OCI-LY3 (cell line): ENCODE results near the gene KANSL1.

Source experiments
- H2AFZ ChIP-seq: fragments of 200-600, 300-600 bp; shearing (Covaris generic); 2 replicates; pipeline ENCODE4 v1.6.0; 2014; ENCODE audit warnings: antibody characterized with exemption, low read depth, low read length
- H3K27ac ChIP-seq: fragments of 200-600, 300-600 bp; sonication (generic); 2 replicates; pipeline ENCODE4 v1.5.1; 2014; ENCODE audit warnings: mild to moderate bottlenecking, low read length, moderate library complexity, mixed read lengths
- H3K27me3 ChIP-seq: fragments of 200-600, 300-600 bp; sonication (generic); 2 replicates; pipeline ENCODE4 v1.6.1; 2014; ENCODE audit warnings: low read depth, low read length, mixed read lengths
- H3K36me3 ChIP-seq: fragments of 200-600, 300-600 bp; sonication (generic); replicated peaks from 2 replicates; pipeline ENCODE3; 2014; ENCODE audit warnings: low read depth, low read length, mixed read lengths
- H3K4me1 ChIP-seq: fragments of 300-600, 200-600 bp; sonication (generic); 2 replicates; pipeline ENCODE4 v1.6.1; 2014; ENCODE audit warnings: low read length, mixed read lengths
- H3K4me2 ChIP-seq: fragments of 200-600, 300-600 bp; sonication (generic); 2 replicates; pipeline ENCODE4 v1.6.1; 2014; ENCODE audit warnings: low read length, mixed read lengths
- H3K4me3 ChIP-seq: fragments of 300-600, 200-600 bp; sonication (generic); 2 replicates; pipeline ENCODE4 v1.5.1; 2014; ENCODE audit warnings: antibody characterized with exemption, mild to moderate bottlenecking, low read length, moderate library complexity
- H3K79me2 ChIP-seq: fragments of 300-600, 200-600 bp; shearing (Covaris generic); 2 replicates; pipeline ENCODE4 v1.6.1; 2014; ENCODE audit warnings: mild to moderate bottlenecking, low read length, mixed read lengths
- H3K9ac ChIP-seq: fragments of 300-600, 200-600 bp; shearing (Covaris generic); 2 replicates; pipeline ENCODE4 v1.6.0; 2014; ENCODE audit warnings: mild to moderate bottlenecking, low read length, moderate library complexity
- H3K9me3 ChIP-seq: fragments of 200-600, 300-600 bp; shearing (Covaris generic); 2 replicates; pipeline ENCODE4 v1.6.1; 2014; ENCODE audit warnings: low read length, mixed read lengths; ENCODE audit not compliant: insufficient read depth
- H4K20me1 ChIP-seq: fragments of 200-600, 300-600 bp; sonication (generic); 2 replicates; pipeline ENCODE4 v1.6.1; 2016; ENCODE audit warnings: low read length, mixed read lengths; ENCODE audit not compliant: insufficient read depth
- EZH2phosphoT487 ChIP-seq: fragments of 200-600 bp; shearing (Covaris generic); IDR thresholded peaks from 2 replicates; pipeline ENCODE4 v1.6.1; 2018; ENCODE audit warnings: antibody characterized with exemption, mixed run types, low read depth
- TF ChIP-seq, protein P1 (sequence below): fragments of 200-600, 300-600 bp; sonication (generic); IDR thresholded peaks from 2 replicates; pipeline ENCODE4 v1.5.1; 2014; ENCODE audit warnings: antibody characterized with exemption, low read length, low read depth

KANSL1 gene

DNA sequence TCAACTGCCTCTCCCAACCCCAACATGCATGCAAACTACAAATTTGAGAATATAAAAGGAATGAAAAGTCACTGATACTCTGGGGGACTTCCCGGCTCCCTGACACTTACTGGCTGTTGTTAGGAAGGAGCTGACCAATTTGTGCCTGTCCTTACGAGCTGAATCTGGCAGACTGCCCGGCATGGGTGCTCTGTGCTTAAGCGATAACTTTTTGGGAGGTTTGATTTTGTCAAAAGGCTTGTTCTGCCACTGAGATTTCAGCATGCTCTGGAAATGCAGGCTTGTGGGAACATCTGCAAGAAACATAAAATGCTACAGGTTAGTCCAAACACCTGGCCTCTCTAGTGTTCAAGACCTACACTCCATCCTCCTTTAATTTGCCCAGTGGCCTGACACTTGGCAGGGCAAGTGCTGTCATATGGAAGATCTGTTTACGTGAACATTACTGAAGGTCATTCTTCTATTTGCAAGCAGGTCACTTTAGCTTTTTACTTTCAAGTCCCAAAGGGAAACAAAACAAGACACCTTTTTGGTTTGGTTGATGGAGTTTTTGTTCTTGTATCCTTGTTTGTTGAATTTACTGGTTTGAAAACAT lies 153.5 kb downstream of the KANSL1 start:
- no peaks in the 10 kb centered on the region for H3K27me3 ChIP-seq
- no peaks in the 10 kb centered on the region for H3K9me3 ChIP-seq
- H3K4me2 ChIP-seq = no peak overlapping the region
- H3K4me1 ChIP-seq = no peaks in the 10 kb centered on the region
- H3K4me3 ChIP-seq = no peak overlapping the region
- H3K9ac ChIP-seq = no peak overlapping the region
- peaks cover 77% of the 10 kb centered on the region for H3K36me3 ChIP-seq
- TF ChIP-seq, protein P1, sequence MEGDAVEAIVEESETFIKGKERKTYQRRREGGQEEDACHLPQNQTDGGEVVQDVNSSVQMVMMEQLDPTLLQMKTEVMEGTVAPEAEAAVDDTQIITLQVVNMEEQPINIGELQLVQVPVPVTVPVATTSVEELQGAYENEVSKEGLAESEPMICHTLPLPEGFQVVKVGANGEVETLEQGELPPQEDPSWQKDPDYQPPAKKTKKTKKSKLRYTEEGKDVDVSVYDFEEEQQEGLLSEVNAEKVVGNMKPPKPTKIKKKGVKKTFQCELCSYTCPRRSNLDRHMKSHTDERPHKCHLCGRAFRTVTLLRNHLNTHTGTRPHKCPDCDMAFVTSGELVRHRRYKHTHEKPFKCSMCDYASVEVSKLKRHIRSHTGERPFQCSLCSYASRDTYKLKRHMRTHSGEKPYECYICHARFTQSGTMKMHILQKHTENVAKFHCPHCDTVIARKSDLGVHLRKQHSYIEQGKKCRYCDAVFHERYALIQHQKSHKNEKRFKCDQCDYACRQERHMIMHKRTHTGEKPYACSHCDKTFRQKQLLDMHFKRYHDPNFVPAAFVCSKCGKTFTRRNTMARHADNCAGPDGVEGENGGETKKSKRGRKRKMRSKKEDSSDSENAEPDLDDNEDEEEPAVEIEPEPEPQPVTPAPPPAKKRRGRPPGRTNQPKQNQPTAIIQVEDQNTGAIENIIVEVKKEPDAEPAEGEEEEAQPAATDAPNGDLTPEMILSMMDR = no peak
- no peak for TF ChIP-seq EZH2phosphoT487
- no peaks in the 10 kb centered on the region; the same call in 1 of the 2 replicates for H3K79me2 ChIP-seq
- peaks cover 7% of the 10 kb centered on the region; the same call in 1 of the 2 replicates for H4K20me1 ChIP-seq
- H3K27ac ChIP-seq = no peak overlapping the region
- no peak overlapping the region for H2AFZ ChIP-seq

DNA sequence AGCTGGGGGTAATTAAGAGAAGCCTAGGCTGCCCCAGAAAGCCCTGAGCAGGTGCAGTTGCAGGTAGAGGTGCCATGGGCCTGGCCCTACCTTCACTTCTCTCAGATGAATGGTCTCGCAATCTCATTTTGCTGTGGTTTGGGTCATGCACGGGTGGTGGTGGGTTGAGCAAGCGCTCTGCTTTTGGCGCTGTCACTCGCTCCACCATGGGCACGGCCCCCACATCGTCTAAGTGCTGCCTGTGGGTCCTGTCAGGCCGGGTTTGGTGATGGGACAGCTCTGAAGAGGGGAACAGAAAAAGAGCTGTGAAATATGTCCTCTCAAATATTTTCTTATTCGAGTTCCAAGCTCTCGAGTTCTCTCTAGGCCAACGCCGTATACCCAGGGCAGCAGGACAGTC lies 154.3 kb downstream of the KANSL1 start:
- H4K20me1 ChIP-seq = 0 out of 2 replicates have a peak, but pooled peaks cover 4% of the 10 kb centered on the region
- peaks cover 79% of the 10 kb centered on the region for H3K36me3 ChIP-seq
- no peak for TF ChIP-seq EZH2phosphoT487
- TF ChIP-seq, protein P1 = no peak
- H3K4me3 ChIP-seq = no peak overlapping the region
- no peaks in the 10 kb centered on the region for H3K9me3 ChIP-seq
- no peaks in the 10 kb centered on the region for H3K27me3 ChIP-seq
- no peak overlapping the region for H3K4me2 ChIP-seq
- H3K79me2 ChIP-seq = no peaks in the 10 kb centered on the region; the same call in 1 of the 2 replicates
- H3K27ac ChIP-seq = no peak overlapping the region
- no peaks in the 10 kb centered on the region for H3K4me1 ChIP-seq
- H3K9ac ChIP-seq = no peak overlapping the region
- H2AFZ ChIP-seq = no peak overlapping the region

DNA sequence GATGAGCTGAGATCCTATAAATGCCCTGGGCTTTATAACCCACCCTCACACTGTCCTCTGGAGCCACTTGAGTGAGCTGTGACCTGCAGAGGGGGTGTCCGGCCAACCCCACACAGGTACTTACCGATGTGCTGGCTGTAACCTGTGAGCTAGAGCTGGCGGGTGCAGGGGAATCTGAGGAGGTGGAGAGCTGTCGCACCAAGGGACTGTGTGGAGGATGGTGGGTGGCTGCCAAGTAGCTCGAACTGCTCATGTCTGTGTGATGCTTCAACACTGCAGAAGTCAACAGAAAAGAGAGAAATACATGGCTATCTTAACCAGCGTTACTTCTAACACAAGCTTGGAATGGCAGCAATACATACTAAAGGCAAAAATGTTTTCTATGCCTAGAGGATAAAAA lies 154.8 kb downstream of the KANSL1 start:
- Histone ChIP-seq H3K27me3 (no peaks in the 10 kb centered on the region), H3K4me1 (no peaks in the 10 kb centered on the region), H3K79me2 (no peaks in the 10 kb centered on the region; the same call in 1 of the 2 replicates), H3K9ac (no peak overlapping the region), H4K20me1 (0 out of 2 replicates have a peak, but pooled peaks cover 4% of the 10 kb centered on the region), H3K4me2 (no peak overlapping the region), H3K27ac (no peak overlapping the region), H3K9me3 (no peaks in the 10 kb centered on the region), H2AFZ (no peak overlapping the region), H3K36me3 (peaks cover 79% of the 10 kb centered on the region), H3K4me3 (no peak overlapping the region)
- TF ChIP-seq, protein P1 = no peak
- no peak for TF ChIP-seq EZH2phosphoT487

DNA sequence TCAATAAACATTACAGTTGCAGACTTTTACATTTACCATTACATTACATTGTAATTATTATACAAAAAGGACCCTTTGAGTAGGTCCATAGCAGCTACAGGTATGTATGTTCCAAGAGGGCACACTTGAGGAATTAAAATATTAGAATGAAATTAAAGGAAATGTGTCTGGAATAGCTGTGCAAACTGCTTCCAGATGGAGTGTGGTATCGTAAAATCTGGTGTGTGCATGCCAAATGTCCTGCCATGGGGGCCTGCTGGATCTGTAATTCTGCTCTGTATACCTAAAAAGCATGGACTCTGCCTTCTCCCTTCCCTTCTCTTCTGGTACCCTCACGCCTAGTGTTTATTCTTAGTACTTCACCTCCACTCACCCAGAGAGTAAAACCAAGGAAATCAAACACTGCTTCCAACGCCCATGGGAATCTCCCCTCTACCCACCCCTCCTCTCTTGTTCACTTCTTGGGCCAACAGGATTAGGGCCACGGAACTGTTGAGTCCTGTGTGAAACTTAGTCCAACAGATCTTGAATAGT lies 155.4 kb downstream of the KANSL1 start:
- Histone ChIP-seq H3K4me3 (no peak overlapping the region), H3K27me3 (no peaks in the 10 kb centered on the region), H3K4me2 (no peak overlapping the region), H4K20me1 (0 out of 2 replicates have a peak, but pooled peaks cover 4% of the 10 kb centered on the region), H2AFZ (no peak overlapping the region), H3K4me1 (no peaks in the 10 kb centered on the region), H3K27ac (no peak overlapping the region), H3K9me3 (no peaks in the 10 kb centered on the region), H3K36me3 (peaks cover 80% of the 10 kb centered on the region), H3K9ac (no peak overlapping the region), H3K79me2 (no peaks in the 10 kb centered on the region; the same call in 1 of the 2 replicates)
- TF ChIP-seq, protein P1 = no peak
- TF ChIP-seq EZH2phosphoT487 = no peak
